ENCODE results near the gene CPNE4.

- TF ChIP-seq, protein P1, sequence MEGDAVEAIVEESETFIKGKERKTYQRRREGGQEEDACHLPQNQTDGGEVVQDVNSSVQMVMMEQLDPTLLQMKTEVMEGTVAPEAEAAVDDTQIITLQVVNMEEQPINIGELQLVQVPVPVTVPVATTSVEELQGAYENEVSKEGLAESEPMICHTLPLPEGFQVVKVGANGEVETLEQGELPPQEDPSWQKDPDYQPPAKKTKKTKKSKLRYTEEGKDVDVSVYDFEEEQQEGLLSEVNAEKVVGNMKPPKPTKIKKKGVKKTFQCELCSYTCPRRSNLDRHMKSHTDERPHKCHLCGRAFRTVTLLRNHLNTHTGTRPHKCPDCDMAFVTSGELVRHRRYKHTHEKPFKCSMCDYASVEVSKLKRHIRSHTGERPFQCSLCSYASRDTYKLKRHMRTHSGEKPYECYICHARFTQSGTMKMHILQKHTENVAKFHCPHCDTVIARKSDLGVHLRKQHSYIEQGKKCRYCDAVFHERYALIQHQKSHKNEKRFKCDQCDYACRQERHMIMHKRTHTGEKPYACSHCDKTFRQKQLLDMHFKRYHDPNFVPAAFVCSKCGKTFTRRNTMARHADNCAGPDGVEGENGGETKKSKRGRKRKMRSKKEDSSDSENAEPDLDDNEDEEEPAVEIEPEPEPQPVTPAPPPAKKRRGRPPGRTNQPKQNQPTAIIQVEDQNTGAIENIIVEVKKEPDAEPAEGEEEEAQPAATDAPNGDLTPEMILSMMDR (conservative IDR thresholded peaks at IDR 0.05; ENCODE audit: low read depth, low read length) = no peak
- no peak for TF ChIP-seq EZH2 (IDR thresholded peaks at IDR 0.05; ENCODE audit: borderline replicate concordance, low read depth, low read length, poor library complexity, severe bottlenecking)
Observed at GRCh38 chr3:131846296-131846924, 188.4 kb downstream of the CPNE4 start.

All from A673 (cell line).